H7 (cell line): Measurements from ENCODE around the gene SEMA3C. TPM values are rescaled to one million over a fixed set of nuclear protein-coding genes. Genes with fewer than 3 reads are reported as not detected.

Source experiments
- DNase-seq: peaks from one replicate; pipeline ENCODE4 v3.0.0; 2012
- H3K27me3 ChIP-seq: 2 replicates; pipeline ENCODE4 v1.6.0; 2011; ENCODE audit warnings: mild to moderate bottlenecking, low read length; ENCODE audit not compliant: control insufficient read depth, insufficient read depth
- H3K36me3 ChIP-seq: replicated peaks from 2 replicates; pipeline ENCODE4 v1.5.1; 2011; ENCODE audit warnings: low read length; ENCODE audit not compliant: control insufficient read depth, insufficient read depth
- H3K4me3 ChIP-seq: 2 replicates; pipeline ENCODE4 v1.5.1; 2011; ENCODE audit warnings: low read depth, mild to moderate bottlenecking, control low read depth, low read length, moderate library complexity; ENCODE audit not compliant: insufficient read depth
- total RNA-seq: library from RNA; depleted of rRNA; stranded (reverse); fragments of >200 nt; shearing (Covaris generic); gene quantifications from 2 replicates; pipeline ENCODE4 v1.2.3, GENCODE V29; 2014

SEMA3C gene
- total RNA-seq, 1 experiment from 2014 or later = 2.1 TPM

DNA sequence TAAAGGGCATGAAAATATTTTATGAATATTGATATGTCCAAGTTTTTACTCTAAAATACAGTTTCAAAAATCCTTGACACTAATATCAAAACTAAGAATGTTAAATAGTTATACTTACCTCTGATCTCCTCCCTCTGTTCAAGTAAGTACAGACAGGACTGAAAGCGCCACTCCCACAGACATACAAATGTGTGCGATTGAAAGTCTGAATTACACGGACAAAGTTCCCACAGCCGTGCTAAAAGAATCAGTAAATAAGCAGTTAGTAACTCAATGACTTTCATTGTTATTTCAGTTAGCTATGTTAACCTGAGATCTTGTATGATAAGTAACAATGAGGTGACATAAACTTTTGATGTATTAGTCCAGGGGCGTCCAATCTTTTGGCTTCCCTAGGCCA lies 100.7 kb downstream of the SEMA3C start:
- Histone ChIP-seq H3K36me3 (no peaks in the 10 kb centered on the region), H3K27me3 (no peaks in the 10 kb centered on the region), H3K4me3 (no peak overlapping the region)
- no peak for DNase-seq

DNA sequence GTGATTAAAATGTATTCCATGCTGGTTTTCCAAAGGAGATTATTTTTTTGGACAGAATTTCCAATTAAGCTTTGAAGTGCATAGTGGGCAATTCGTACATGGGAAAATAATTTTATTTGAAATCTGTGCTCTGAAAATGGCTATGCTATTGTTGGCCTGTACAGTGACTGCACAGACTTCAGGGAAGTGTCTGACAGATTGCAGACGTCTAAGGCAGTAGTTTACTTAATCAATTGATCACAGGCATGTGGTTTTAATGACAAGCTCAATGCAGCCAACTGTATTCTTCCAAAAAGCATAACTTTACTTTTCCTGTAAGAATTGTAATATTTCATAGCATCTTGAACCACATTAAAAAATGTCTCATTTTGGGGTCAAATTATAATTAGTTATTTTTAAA lies 102.0 kb downstream of the SEMA3C start:
- Histone ChIP-seq H3K36me3 (no peaks in the 10 kb centered on the region), H3K4me3 (no peak overlapping the region), H3K27me3 (no peaks in the 10 kb centered on the region)
- DNase-seq = no peak

DNA sequence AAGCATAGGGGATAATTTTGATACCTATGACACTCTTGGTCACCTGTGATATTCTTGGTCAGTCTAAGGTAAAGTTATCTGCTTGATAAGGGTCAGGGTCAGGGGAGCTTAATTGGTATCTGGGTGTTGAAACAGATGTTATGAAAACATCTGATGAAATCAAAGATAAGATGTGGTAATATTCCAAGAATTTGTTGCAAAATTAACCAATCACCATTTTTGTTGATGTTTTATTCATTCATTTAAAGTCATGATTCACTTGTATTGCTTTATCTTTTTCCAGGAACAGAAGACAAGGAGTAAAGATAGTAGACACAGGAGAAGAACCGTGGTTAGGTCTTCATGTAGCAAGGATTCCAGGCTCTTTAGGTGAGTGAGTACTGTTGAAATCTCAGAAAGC lies 103.1 kb downstream of the SEMA3C start:
- no peak for DNase-seq
- Histone ChIP-seq H3K36me3 (no peaks in the 10 kb centered on the region), H3K27me3 (no peaks in the 10 kb centered on the region), H3K4me3 (no peak overlapping the region)

DNA sequence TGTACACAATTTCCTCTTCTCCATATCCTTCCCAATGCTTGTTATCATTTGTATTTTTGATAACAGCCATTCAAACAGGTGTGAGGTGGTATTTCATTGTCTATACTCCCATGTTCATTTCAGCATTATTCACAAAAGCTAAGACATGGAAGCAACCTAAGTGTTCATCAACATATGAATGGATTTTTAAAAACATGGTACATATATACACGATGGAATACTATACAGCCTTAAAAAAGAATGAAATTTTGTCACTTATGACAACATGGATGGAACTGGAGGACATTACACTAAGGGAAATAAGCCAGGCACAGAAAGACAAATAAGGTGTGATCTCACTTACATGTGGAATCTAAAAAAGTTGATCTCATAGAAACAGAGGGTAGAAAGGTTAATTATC lies 109.3 kb downstream of the SEMA3C start:
- Histone ChIP-seq H3K36me3 (no peaks in the 10 kb centered on the region), H3K27me3 (no peaks in the 10 kb centered on the region), H3K4me3 (no peak overlapping the region)
- DNase-seq = no peak

DNA sequence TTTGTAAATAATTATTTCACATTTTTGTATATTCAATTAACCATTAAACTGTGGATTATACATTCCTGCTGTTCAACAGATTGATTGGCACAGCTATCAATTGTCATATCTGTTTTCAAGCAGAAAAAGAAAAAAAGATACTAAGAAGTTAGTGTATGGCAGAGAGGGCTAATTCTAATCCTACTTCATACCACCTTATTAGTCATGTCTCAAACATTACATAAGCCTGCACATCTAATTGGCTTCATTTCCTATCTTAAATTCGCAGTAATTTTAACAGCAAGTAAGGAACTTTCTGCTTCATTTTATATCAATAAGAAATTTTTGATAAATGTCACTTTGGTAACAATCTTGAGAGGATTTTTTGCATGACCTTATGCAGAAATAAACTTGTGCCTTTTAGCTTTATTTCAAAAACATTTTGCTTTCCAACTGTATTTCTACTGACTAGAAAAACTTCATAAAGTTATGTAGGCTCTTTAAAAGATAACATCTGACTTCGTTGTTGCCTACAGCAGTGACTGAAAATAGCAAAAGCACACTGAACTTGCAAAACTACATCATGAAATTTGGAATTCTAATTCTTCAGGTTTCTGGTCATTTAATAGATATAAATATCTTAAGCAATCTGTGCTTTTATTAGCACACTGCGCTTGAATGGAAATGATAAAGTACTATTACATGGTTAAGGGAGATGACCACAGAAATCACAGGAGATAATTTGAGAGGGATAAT lies 111.5 kb downstream of the SEMA3C start:
- DNase-seq = no peak
- H3K4me3 ChIP-seq = no peak overlapping the region
- H3K27me3 ChIP-seq = no peaks in the 10 kb centered on the region
- H3K36me3 ChIP-seq = no peaks in the 10 kb centered on the region

DNA sequence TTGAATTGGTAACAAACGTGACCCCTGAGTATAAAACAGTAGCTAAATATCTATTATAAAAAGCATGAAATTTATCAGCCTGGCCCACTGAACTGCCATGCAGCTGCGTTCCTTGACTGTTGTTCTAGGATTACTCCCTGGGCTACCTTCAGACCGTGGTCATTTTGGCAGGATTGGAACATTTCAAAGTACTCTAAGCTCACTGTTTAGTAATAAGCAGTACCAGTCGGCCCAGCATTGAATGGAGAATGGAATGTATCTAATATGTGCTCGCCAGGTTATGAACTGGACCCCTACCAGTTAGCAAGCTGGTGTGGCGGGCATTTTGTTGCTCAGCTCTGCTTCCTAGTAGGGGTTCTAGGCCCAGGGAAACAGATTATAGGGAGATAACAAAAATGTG lies 112.2 kb downstream of the SEMA3C start:
- no peaks in the 10 kb centered on the region for H3K27me3 ChIP-seq
- no peaks in the 10 kb centered on the region for H3K36me3 ChIP-seq
- DNase-seq = no peak
- H3K4me3 ChIP-seq = no peak overlapping the region

GRCh38 chr7:80804589-80804988 lies 114.3 kb downstream of the SEMA3C start:
- H3K4me3 ChIP-seq = no peak overlapping the region
- H3K27me3 ChIP-seq = no peaks in the 10 kb centered on the region
- no peak for DNase-seq
- no peaks in the 10 kb centered on the region for H3K36me3 ChIP-seq

- Histone ChIP-seq H3K4me3 (no peak overlapping the region), H3K36me3 (no peaks in the 10 kb centered on the region), H3K27me3 (no peaks in the 10 kb centered on the region)
- no peak for DNase-seq
These were observed 116.3 kb downstream of the SEMA3C start for GRCh38 chr7:80802527-80802926.

DNA sequence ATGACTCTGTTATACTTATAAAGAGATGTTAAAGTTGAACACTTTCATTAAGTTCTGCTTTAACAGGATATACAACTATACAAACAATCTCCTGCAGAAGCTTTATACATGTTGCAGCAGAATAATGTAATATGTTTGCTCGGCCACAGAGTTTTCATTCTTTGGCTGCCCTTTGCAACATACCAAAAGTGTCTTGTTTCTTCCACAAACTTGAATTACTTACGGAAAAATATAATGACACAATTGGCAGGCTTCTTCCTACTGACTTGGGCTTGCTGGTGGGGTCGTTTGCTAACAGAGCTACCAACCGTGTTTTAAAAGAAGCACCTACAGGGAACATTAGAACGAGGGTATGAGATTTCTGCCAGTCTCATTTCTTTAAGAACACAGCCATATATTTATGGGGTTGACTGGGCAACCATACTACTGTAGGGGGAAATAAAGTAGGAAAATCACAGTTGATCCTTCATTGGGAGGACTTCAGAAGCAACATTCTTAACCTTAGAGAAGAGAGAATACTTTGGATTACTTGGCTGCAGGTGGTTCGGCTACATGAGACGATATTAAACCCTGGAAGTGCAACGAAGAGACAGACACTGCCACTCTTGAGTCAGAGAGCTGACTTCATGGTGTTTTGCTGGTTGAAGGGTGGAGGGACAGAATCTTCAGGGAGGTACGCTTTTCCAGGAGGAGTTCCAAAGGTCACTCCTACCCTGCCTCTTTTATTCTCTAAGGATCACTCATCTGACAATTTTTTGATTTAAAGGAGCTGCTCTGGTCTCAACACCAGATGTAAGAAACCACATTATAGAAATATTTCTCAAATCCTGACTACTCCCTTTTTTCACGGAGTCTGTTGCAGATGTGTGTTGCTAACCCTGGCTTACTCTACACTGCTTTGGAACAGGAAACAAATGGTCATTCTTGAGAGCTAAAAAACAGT lies 123.9 kb downstream of the SEMA3C start:
- H3K27me3 ChIP-seq = no peaks in the 10 kb centered on the region
- no peaks in the 10 kb centered on the region for H3K36me3 ChIP-seq
- no peak overlapping the region for H3K4me3 ChIP-seq
- no peak for DNase-seq

GRCh38 chr7:80791509-80791929 lies 127.3 kb downstream of the SEMA3C start:
- Histone ChIP-seq H3K4me3 (no peak overlapping the region), H3K27me3 (no peaks in the 10 kb centered on the region), H3K36me3 (no peaks in the 10 kb centered on the region)
- no peak for DNase-seq

GRCh38 chr7:80790877-80791276 lies 128.0 kb downstream of the SEMA3C start:
- H3K27me3 ChIP-seq = no peaks in the 10 kb centered on the region
- H3K36me3 ChIP-seq = no peaks in the 10 kb centered on the region

DNA sequence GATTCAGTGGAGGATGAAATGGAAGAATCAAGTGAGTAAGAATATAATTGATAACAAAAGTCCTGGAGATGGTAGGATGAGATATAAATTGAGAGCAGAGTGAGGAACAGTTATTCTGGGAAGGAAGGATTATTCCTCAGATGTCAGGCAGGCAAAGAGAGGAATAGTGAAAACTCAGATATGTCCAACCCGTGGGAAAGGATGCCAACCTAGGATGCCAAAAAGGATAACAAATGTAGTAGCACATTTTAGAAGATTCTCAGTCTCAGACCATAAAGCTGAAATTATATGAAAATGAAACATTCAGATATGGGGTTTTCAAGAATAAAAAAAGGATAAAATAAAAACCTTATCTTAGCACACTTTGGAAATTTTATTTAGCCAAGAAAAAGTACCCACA lies 131.1 kb downstream of the SEMA3C start:
- no peaks in the 10 kb centered on the region for H3K36me3 ChIP-seq
- no peak overlapping the region for H3K4me3 ChIP-seq
- no peak for DNase-seq
- no peaks in the 10 kb centered on the region for H3K27me3 ChIP-seq

More at GRCh38 chr7:80790877-80791276, 128.0 kb downstream of the SEMA3C start:
- H3K4me3 ChIP-seq = no peak overlapping the region
- no peak for DNase-seq

DNA sequence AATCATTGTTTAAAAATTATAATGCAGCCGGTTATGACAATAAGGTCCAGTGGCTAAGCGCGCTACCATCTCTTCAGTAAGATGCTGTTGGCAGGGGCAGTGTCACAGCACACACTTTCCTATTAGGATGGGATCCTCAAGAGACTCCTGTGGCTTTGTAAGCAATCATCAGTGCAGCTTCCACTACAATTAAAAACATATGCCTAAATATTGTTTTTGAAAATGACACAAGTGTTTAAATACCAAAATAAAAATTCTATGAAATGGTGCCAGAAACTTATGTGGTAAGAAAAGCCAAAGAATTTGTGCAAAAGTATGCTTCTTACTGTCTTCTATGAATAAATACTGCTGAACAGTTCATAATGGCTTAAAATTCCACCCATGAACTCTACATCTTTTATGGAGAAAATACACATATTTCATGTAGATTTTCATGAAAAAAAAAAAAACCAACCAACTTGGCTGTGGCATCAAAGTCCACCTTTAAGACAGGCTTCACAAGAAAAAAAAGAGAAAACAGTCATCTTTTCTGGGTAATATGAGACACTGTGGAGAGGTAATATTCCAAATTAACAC lies 132.8 kb downstream of the SEMA3C start:
- Histone ChIP-seq H3K27me3 (no peaks in the 10 kb centered on the region), H3K36me3 (no peaks in the 10 kb centered on the region), H3K4me3 (no peak overlapping the region)
- DNase-seq = no peak

GRCh38 chr7:80785276-80785675 lies 133.6 kb downstream of the SEMA3C start:
- Histone ChIP-seq H3K4me3 (no peak overlapping the region), H3K36me3 (no peaks in the 10 kb centered on the region), H3K27me3 (no peaks in the 10 kb centered on the region)
- no peak for DNase-seq
